SK-N-SH treated with all-trans-retinoic acid at 6 μM for 48 hours (cell line): ENCODE measurements around the gene PTEN.

Experiments used
- ARNTL ChIP-seq: fragments of 450-650 bp; formaldehyde crosslinking; IDR thresholded peaks from 2 replicates; pipeline ENCODE4 v1.5.0; 2020; ENCODE audit warnings: low read depth, mild to moderate bottlenecking, moderate library complexity, borderline replicate concordance
- ESRRG ChIP-seq: fragments of 250-450 bp; sonication (Bioruptor Pico); IDR thresholded peaks from 2 replicates; pipeline ENCODE4 v1.6.1; 2021; ENCODE audit warnings: mild to moderate bottlenecking
- GLIS3 ChIP-seq: fragments of 250-450 bp; sonication (Bioruptor Pico); IDR thresholded peaks from 2 replicates; pipeline ENCODE4 v1.5.0; 2020; ENCODE audit warnings: mild to moderate bottlenecking, moderate library complexity
- ISL1 ChIP-seq: fragments of 250-450 bp; sonication (Bioruptor Pico); IDR thresholded peaks from 2 replicates; pipeline ENCODE4 v2.1.2; 2022; ENCODE audit warnings: mild to moderate bottlenecking, moderate library complexity
- PATZ1 ChIP-seq: fragments of 250-450 bp; sonication (Bioruptor Pico); IDR thresholded peaks from 2 replicates; pipeline ENCODE4 v1.8.0; 2020; ENCODE audit warnings: mild to moderate bottlenecking, moderate library complexity, borderline replicate concordance
- PPARA ChIP-seq: fragments of 250-450 bp; sonication (Bioruptor Pico); IDR thresholded peaks from 2 replicates; pipeline ENCODE4 v1.5.0; 2020; ENCODE audit warnings: mild to moderate bottlenecking, borderline replicate concordance
- RARB ChIP-seq: fragments of 250-450 bp; sonication (Bioruptor Pico); IDR thresholded peaks from 2 replicates; pipeline ENCODE4 v1.8.0; 2021; ENCODE audit warnings: mild to moderate bottlenecking, moderate library complexity
- SNAI2 ChIP-seq: fragments of 250-450 bp; sonication (Bioruptor Pico); IDR thresholded peaks from 2 replicates; pipeline ENCODE4 v1.5.0; 2020; ENCODE audit warnings: mild to moderate bottlenecking, moderate library complexity
- TOX ChIP-seq: fragments of 250-450 bp; sonication (Bioruptor Pico); IDR thresholded peaks from 2 replicates; pipeline ENCODE4 v1.8.0; 2021; ENCODE audit warnings: mild to moderate bottlenecking, moderate library complexity, borderline replicate concordance
- ZFP3 ChIP-seq: fragments of 250-450 bp; sonication (Bioruptor Pico); IDR thresholded peaks from 2 replicates; pipeline ENCODE4 v1.5.0; 2020; ENCODE audit warnings: mild to moderate bottlenecking, moderate library complexity
- ZFP30 ChIP-seq: fragments of 450-650 bp; formaldehyde crosslinking; IDR thresholded peaks from 2 replicates; pipeline ENCODE4 v1.5.0; 2022; ENCODE audit warnings: mild to moderate bottlenecking, moderate library complexity
- ZNF565 ChIP-seq: fragments of 450-650 bp; formaldehyde crosslinking; conservative IDR thresholded peaks from 2 replicates; pipeline ENCODE4 v1.5.0; 2020; ENCODE audit warnings: low read depth, mild to moderate bottlenecking, moderate library complexity
- ZNF70 ChIP-seq: fragments of 450-650 bp; formaldehyde crosslinking; IDR thresholded peaks from 2 replicates; pipeline ENCODE4 v1.5.0; 2020; ENCODE audit warnings: mild to moderate bottlenecking, moderate library complexity

GRCh38 chr10:87880336-87880735 is 16.9 kb downstream of the PTEN start:
- TF ChIP-seq TOX (CRISPR knock-in tag) = no peak
- TF ChIP-seq ISL1 (CRISPR knock-in tag) = no peak
- TF ChIP-seq ZFP3 (CRISPR knock-in tag) = no peak
- TF ChIP-seq GLIS3 (CRISPR knock-in tag) = no peak
- TF ChIP-seq RARB (CRISPR knock-in tag) = no peak
- TF ChIP-seq ZNF565 (CRISPR knock-in tag) = no peak
- TF ChIP-seq PPARA (CRISPR knock-in tag) = no peak
- no peak for TF ChIP-seq ZFP30 (CRISPR knock-in tag)
- TF ChIP-seq ZNF70 (CRISPR knock-in tag) = no peak
- TF ChIP-seq ESRRG (CRISPR knock-in tag) = no peak
- no peak for TF ChIP-seq SNAI2
- TF ChIP-seq PATZ1 (CRISPR knock-in tag) = no peak
- TF ChIP-seq ARNTL (CRISPR knock-in tag) = no peak
